Caco-2 (cell line): Measurements from ENCODE around the gene NDUFA3. TPM values are rescaled to one million over a fixed set of nuclear protein-coding genes. Genes with fewer than 3 reads are reported as not detected.

Source experiments
- BruUV-seq: library from RNA; stranded (reverse); fragments of 400-500 nt; replicated peaks from 2 replicates; lab custom pipeline; 2021; lab: Mats Ljungman, UMichigan
- CTCF ChIA-PET: fragments of 300-600 bp; sonication (Branson Sonifier 250); formaldehyde crosslinking; loops from one replicate; lab custom pipeline; 2022; ENCODE audit warnings: antibody characterized with exemption; lab: Charles Lee
- POLR2A ChIA-PET: fragments of 300-600 bp; sonication (Branson Sonifier 250); formaldehyde crosslinking; loops from one replicate; lab custom pipeline; 2022; ENCODE audit warnings: antibody characterized with exemption; lab: Charles Lee
- DNase-seq, 2 experiments: peaks; one replicate each; pipeline versions ENCODE4 v3.0.0 to v3.0.0-alpha.2; 2020 to 2022
- H3K27me3 ChIP-seq: replicated peaks from 2 replicates; pipeline ENCODE4 v1.6.0; 2011; ENCODE audit warnings: low read length; ENCODE audit not compliant: control insufficient read depth, insufficient read depth
- H3K36me3 ChIP-seq: 2 replicates; pipeline ENCODE4 v1.5.1; 2011; ENCODE audit warnings: low read length; ENCODE audit not compliant: control insufficient read depth, insufficient read depth
- H3K4me1 ChIP-seq: fragments of 250-450 bp; sonication (Bioruptor Pico); 2 replicates; pipeline ENCODE4 v1.5.1; 2020; ENCODE audit warnings: mild to moderate bottlenecking
- H3K4me3 ChIP-seq: 2 replicates; pipeline ENCODE4 v1.5.1; 2011; ENCODE audit warnings: low read depth, mild to moderate bottlenecking, control low read depth, low read length
- H3K9me3 ChIP-seq: fragments of 250-450 bp; sonication (Bioruptor Pico); 2 replicates; pipeline ENCODE4 v1.5.1; 2020; ENCODE audit warnings: mild to moderate bottlenecking, moderate library complexity
- H3K27ac Mint-ChIP-seq: one replicate; pipeline ENCODE4 v1.8.0; 2022; ENCODE audit warnings: mixed read lengths; ENCODE audit not compliant: unreplicated experiment
- H3K27me3 Mint-ChIP-seq: one replicate; pipeline ENCODE4 v1.8.0; 2022; ENCODE audit warnings: mixed read lengths; ENCODE audit not compliant: insufficient read depth, unreplicated experiment
- H3K36me3 Mint-ChIP-seq: one replicate; pipeline ENCODE4 v1.8.0; 2022; ENCODE audit warnings: mild to moderate bottlenecking, mixed read lengths; ENCODE audit not compliant: insufficient read depth, unreplicated experiment
- H3K4me1 Mint-ChIP-seq: one replicate; pipeline ENCODE4 v1.8.0; 2022; ENCODE audit warnings: low read depth, mixed read lengths; ENCODE audit not compliant: unreplicated experiment
- H3K4me3 Mint-ChIP-seq: one replicate; pipeline ENCODE4 v1.8.0; 2022; ENCODE audit warnings: mild to moderate bottlenecking, moderate library complexity, mixed read lengths; ENCODE audit not compliant: unreplicated experiment
- H3K9me3 Mint-ChIP-seq: one replicate; pipeline ENCODE4 v1.8.0; 2022; ENCODE audit warnings: mixed read lengths; ENCODE audit not compliant: unreplicated experiment
- intact Hi-C: fragments of 100-400 bp; cut with micrococcal nuclease; formaldehyde crosslinking; loops from one replicate; pipeline ENCODE4 v1.10.0; 2022; ENCODE audit not compliant: unreplicated experiment
- total RNA-seq: library from RNA; stranded (reverse); gene quantifications from 2 replicates; pipeline ENCODE4 v1.2.3, GENCODE V29; 2022
- TF ChIP-seq, protein P1 (sequence below), 2 experiments: fragments of 200-600 bp in 1 of 2; IDR thresholded peaks; 1 replicate in 1 of 2; 2 replicates in 1 of 2; pipeline versions ENCODE4 v1.5.1 to v1.8.0; 2011 to 2022; ENCODE audit warnings: antibody characterized with exemption in 1 of 2, control low read depth in 1 of 2, inconsistent platforms in 1 of 2, low read depth in 1 of 2, low read length in 1 of 2, mild to moderate bottlenecking in 1 of 2, moderate library complexity in 1 of 2; ENCODE audit not compliant: insufficient read depth in 1 of 2, severe bottlenecking in 1 of 2, unreplicated experiment in 1 of 2

NDUFA3 gene
- total RNA-seq, 1 experiment from 2014 or later = 185 TPM

DNA sequence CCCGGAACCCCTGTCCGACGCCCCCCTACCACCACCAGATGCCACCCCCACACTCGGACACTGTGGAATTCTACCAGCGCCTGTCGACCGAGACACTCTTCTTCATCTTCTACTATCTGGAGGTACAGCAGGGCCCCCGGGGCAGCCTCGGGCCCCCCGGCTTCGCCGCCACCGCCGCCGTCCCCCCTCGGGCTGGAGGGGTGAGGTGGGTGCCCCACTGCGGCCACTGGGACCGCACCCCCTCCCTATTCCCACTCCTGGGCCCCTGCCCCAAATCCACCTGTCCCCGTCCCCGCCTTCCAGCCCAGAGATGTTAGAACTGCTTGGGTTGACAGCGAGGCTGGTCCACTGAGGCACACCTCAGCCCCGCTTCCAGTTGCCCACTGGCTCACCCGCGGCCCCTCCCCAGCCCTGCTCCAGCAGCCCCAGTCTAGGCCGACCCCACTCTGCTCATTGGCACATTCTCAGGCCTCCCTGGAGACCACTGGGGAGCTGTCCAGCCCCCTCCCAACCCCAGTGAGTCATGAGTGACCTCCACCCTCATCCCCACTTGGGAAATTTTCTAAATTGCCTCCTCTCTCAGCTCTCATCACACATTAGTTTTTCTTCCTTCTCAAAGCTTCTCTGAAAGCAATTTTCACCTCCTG lies 50.3 kb downstream of the NDUFA3 start:
- no peaks in the 10 kb centered on the region for H3K9me3 ChIP-seq
- H3K36me3 Mint-ChIP-seq = peaks cover 93% of the 10 kb centered on the region
- intact Hi-C loops = no loop called here
- POLR2A ChIA-PET = no interaction called here
- no peak overlapping the region for H3K4me3 ChIP-seq
- no peaks in the 10 kb centered on the region for H3K27me3 ChIP-seq
- H3K27me3 Mint-ChIP-seq = no peaks in the 10 kb centered on the region
- CTCF ChIA-PET = no interaction called here
- no TSS peak for BruUV-seq
- TF ChIP-seq, protein P1, sequence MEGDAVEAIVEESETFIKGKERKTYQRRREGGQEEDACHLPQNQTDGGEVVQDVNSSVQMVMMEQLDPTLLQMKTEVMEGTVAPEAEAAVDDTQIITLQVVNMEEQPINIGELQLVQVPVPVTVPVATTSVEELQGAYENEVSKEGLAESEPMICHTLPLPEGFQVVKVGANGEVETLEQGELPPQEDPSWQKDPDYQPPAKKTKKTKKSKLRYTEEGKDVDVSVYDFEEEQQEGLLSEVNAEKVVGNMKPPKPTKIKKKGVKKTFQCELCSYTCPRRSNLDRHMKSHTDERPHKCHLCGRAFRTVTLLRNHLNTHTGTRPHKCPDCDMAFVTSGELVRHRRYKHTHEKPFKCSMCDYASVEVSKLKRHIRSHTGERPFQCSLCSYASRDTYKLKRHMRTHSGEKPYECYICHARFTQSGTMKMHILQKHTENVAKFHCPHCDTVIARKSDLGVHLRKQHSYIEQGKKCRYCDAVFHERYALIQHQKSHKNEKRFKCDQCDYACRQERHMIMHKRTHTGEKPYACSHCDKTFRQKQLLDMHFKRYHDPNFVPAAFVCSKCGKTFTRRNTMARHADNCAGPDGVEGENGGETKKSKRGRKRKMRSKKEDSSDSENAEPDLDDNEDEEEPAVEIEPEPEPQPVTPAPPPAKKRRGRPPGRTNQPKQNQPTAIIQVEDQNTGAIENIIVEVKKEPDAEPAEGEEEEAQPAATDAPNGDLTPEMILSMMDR (IDR thresholded peaks at IDR 0.05; ENCODE audit: insufficient read depth in 1 of 2, low read depth in 1 of 2, low read length in 1 of 2, severe bottlenecking in 1 of 2, unreplicated experiment in 1 of 2) = no peak
- peak overlapping the region; percentile 55 for H3K27ac Mint-ChIP-seq
- DNase-seq = no peak
- no peaks in the 10 kb centered on the region for H3K9me3 Mint-ChIP-seq
- no peak overlapping the region for H3K4me3 Mint-ChIP-seq
- peaks cover 5% of the 10 kb centered on the region; the same call in 1 of the 2 replicates for H3K4me1 ChIP-seq
- H3K36me3 ChIP-seq = peaks cover 10% of the 10 kb centered on the region
- peaks cover 10% of the 10 kb centered on the region for H3K4me1 Mint-ChIP-seq

DNA sequence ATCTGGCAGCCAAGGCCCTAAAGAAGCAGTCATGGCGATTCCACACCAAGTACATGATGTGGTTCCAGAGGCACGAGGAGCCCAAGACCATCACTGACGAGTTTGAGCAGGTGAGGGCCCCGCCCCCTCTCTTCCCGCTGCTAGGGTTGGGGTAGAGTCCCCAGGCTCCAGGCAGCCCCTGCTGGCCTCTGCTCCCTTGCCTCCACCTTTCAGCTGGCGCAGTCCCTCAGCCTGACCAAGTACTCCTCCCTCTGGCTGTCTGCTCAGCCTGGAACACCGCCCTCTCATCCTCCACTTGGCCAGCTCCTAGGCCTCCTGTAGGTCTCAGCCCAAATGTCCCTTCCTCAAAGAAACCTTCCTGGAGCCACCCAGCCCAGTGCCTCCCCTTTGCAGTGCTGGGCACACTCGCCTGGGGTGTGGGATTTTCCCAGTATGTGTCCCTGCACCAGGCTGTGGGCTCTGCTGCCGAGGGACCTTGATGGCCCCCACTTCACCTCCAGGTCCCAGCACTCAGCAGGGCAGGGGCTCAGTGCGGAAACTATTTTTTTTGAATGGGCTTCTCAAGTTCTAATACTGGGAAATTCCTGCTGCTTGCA lies 51.2 kb downstream of the NDUFA3 start:
- CTCF ChIA-PET = no interaction called here
- no peak for DNase-seq
- no peaks in the 10 kb centered on the region for H3K9me3 Mint-ChIP-seq
- no peaks in the 10 kb centered on the region for H3K27me3 ChIP-seq
- H3K4me3 Mint-ChIP-seq = no peak overlapping the region
- intact Hi-C loops = no loop called here
- H3K4me1 Mint-ChIP-seq = peaks cover 15% of the 10 kb centered on the region
- no TSS peak for BruUV-seq
- no peaks in the 10 kb centered on the region for H3K9me3 ChIP-seq
- H3K36me3 ChIP-seq = peaks cover 10% of the 10 kb centered on the region
- no peak overlapping the region for H3K4me3 ChIP-seq
- H3K4me1 ChIP-seq = peaks cover 10% of the 10 kb centered on the region
- POLR2A ChIA-PET = no interaction called here
- TF ChIP-seq, protein P1 (IDR thresholded peaks at IDR 0.05; ENCODE audit: insufficient read depth in 1 of 2, low read depth in 1 of 2, low read length in 1 of 2, severe bottlenecking in 1 of 2, unreplicated experiment in 1 of 2) = no peak
- peaks cover 90% of the 10 kb centered on the region for H3K36me3 Mint-ChIP-seq
- H3K27me3 Mint-ChIP-seq = no peaks in the 10 kb centered on the region
- H3K27ac Mint-ChIP-seq = peak overlapping the region; percentile 55

DNA sequence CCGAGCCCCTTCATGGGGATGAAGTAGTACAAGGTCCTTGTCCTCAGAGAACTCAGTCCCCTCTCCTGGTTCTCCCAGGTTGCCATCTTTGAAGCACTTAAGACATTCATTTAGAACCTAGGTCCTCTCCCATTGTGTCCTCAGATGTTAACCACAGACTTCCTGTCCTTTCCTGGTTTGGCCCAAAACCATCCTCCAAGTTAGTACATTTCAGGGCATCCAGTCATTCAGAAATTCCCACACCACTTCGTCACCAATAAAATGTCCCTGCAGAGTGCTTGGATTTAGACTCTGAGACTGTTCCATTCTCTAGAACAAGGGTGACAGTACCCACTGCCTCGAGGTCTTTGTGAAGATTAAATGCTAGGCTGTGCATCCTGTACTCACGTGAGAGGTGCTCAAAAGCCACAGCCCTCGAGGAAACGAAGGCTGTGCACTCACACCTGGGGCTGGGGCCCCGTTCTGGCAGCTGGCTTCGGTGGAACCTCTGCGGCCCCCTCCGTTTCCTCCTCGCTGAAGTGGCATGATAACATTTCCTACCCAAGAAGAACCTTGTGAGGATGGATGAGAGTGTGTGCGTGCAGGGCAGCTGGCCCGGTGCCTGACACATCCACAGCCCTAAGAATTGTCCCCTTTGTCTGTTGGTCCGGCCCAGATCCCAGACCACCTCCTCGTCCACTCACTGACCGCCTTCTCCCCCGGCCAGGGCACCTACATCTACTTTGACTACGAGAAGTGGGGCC lies 52.1 kb downstream of the NDUFA3 start:
- POLR2A ChIA-PET = no interaction called here
- Mint-ChIP-seq H3K36me3 (peaks cover 91% of the 10 kb centered on the region), H3K9me3 (no peaks in the 10 kb centered on the region), H3K27ac (no peak overlapping the region), H3K27me3 (no peaks in the 10 kb centered on the region), H3K4me3 (no peak overlapping the region), H3K4me1 (peaks cover 15% of the 10 kb centered on the region)
- TF ChIP-seq, protein P1 (IDR thresholded peaks at IDR 0.05; ENCODE audit: insufficient read depth in 1 of 2, low read depth in 1 of 2, low read length in 1 of 2, severe bottlenecking in 1 of 2, unreplicated experiment in 1 of 2) = no peak
- peaks cover 10% of the 10 kb centered on the region for H3K4me1 ChIP-seq
- DNase-seq = no peak
- H3K4me3 ChIP-seq = no peak overlapping the region
- intact Hi-C loops = no loop called here
- no TSS peak for BruUV-seq
- H3K9me3 ChIP-seq = no peaks in the 10 kb centered on the region
- peaks cover 10% of the 10 kb centered on the region for H3K36me3 ChIP-seq
- no peaks in the 10 kb centered on the region for H3K27me3 ChIP-seq
- CTCF ChIA-PET = no interaction called here
